Keratinocyte (primary cell): Measurements from ENCODE around the gene SEMA3D. TPM values are rescaled to one million over a fixed set of nuclear protein-coding genes. Genes with fewer than 3 reads are reported as not detected.

Source experiments
- DNase-seq: peaks from one replicate; pipeline ENCODE4 v3.0.0-alpha.2; 2011; ENCODE audit warnings: low read depth, missing footprints, low spot score
- FAIRE-seq: peaks from 2 replicates; lab custom pipeline; 2011; peaks lifted over from hg19 to GRCh38; lab: Jason Lieb, UNC
- H2AFZ ChIP-seq: 2 replicates; pipeline ENCODE4 v1.6.0; 2012; ENCODE audit warnings: low read length, control low read depth, inconsistent platforms; ENCODE audit not compliant: control insufficient read depth
- H3K27ac ChIP-seq: 2 replicates; pipeline ENCODE4 v1.5.1; 2011; ENCODE audit warnings: low read length; ENCODE audit not compliant: control insufficient read depth, insufficient read depth
- H3K27me3 ChIP-seq: 3 replicates; pipeline ENCODE4 v1.6.0; 2011; ENCODE audit warnings: low read length; ENCODE audit not compliant: control insufficient read depth, insufficient read depth; ENCODE audit errors: extremely low read depth
- H3K36me3 ChIP-seq, 2 experiments: 2 replicates in 1 of 2; 3 replicates in 1 of 2; pipeline ENCODE4 v1.5.1; 2011; ENCODE audit warnings: low read length in 2 of 2, mild to moderate bottlenecking in 1 of 2; ENCODE audit not compliant: control insufficient read depth in 2 of 2, insufficient read depth in 2 of 2; ENCODE audit errors: extremely low read depth in 1 of 2
- H3K4me1 ChIP-seq: 3 replicates; pipeline ENCODE4 v1.5.1; 2011; ENCODE audit warnings: low read length; ENCODE audit not compliant: control insufficient read depth, insufficient read depth; ENCODE audit errors: extremely low read depth
- H3K4me2 ChIP-seq: 3 replicates; pipeline ENCODE4 v1.6.0; 2011; ENCODE audit warnings: low read depth, low read length; ENCODE audit not compliant: control insufficient read depth, insufficient read depth; ENCODE audit errors: extremely low read depth
- H3K4me3 ChIP-seq, 3 experiments: fragments of 200-600 bp in 1 of 3; sonication (generic) in 1 of 3; 2 replicates in 2 of 3; 3 replicates in 1 of 3; pipeline ENCODE4 v1.5.1; 2011 to 2016; ENCODE audit warnings: low read length in 3 of 3, mild to moderate bottlenecking in 3 of 3, control low read depth in 2 of 3, inconsistent platforms in 1 of 3, low read depth in 1 of 3, mixed read lengths in 1 of 3, mixed run types in 1 of 3, moderate library complexity in 1 of 3; ENCODE audit not compliant: control insufficient read depth in 2 of 3, insufficient read depth in 2 of 3; ENCODE audit errors: extremely low read depth in 1 of 3
- H3K79me2 ChIP-seq: 2 replicates; pipeline ENCODE4 v1.6.0; 2012; ENCODE audit warnings: low read length; ENCODE audit not compliant: control insufficient read depth, insufficient read depth
- H3K9ac ChIP-seq: 3 replicates; pipeline ENCODE4 v1.6.0; 2011; ENCODE audit warnings: low read length; ENCODE audit not compliant: control insufficient read depth, insufficient read depth; ENCODE audit errors: extremely low read depth
- H3K9me1 ChIP-seq: 3 replicates; pipeline ENCODE4 v1.6.0; 2011; ENCODE audit warnings: low read length; ENCODE audit not compliant: control insufficient read depth, insufficient read depth; ENCODE audit errors: extremely low read depth
- H3K9me3 ChIP-seq: 2 replicates; pipeline ENCODE4 v1.5.1; 2012; ENCODE audit warnings: low read depth, low read length; ENCODE audit not compliant: control insufficient read depth
- H4K20me1 ChIP-seq: 3 replicates; pipeline ENCODE4 v1.6.0; 2011; ENCODE audit warnings: low read length; ENCODE audit not compliant: control insufficient read depth, insufficient read depth; ENCODE audit errors: extremely low read depth
- CTCF ChIP-seq, 3 experiments: IDR thresholded peaks in 1 of 3; conservative IDR thresholded peaks in 1 of 3; optimal IDR thresholded peaks in 1 of 3; 2 replicates in 2 of 3; 3 replicates in 1 of 3; pipeline versions ENCODE3 to v1.5.1; 2011; ENCODE audit warnings: low read length in 3 of 3, mild to moderate bottlenecking in 3 of 3, moderate library complexity in 2 of 3, control low read depth in 1 of 3, inconsistent platforms in 1 of 3; ENCODE audit not compliant: insufficient read depth in 2 of 3; ENCODE audit errors: extremely low read depth in 1 of 3
- EZH2 ChIP-seq: IDR thresholded peaks from one replicate; pipeline ENCODE4 v1.6.1; 2012; ENCODE audit warnings: inconsistent platforms, mild to moderate bottlenecking, low read length, moderate library complexity
- dilution Hi-C: fragments of 300-500 bp; cut with MboI; formaldehyde crosslinking; loops from one replicate; pipeline ENCODE4 v1.7.0; 2020; ENCODE audit warnings: low sequenced_read_pairs; ENCODE audit not compliant: extremely low pct_ligation_motif_present
- polyA plus RNA-seq, 5 experiments: library from polyadenylated mRNA; depleted of rRNA in 3 of 5; stranded (reverse) in 3 of 5; stranded (forward) in 1 of 5; unstranded in 1 of 5; fragments of >200 nt; gene quantifications; 1 replicate in 1 of 5; 2 replicates in 3 of 5; 3 replicates in 1 of 5; pipeline versions ENCODE4 v1.2.1 to v1.2.3, GENCODE V29; 2011 to 2012; ENCODE audit warnings: missing spikeins in 2 of 5, low read depth in 1 of 5, low replicate concordance in 1 of 5

SEMA3D gene
- polyA plus RNA-seq, 1 donor (not counting 4 experiments of a cell fraction or from before 2014, with no cell fraction given), result 5.2 TPM

- DNase-seq, result no peak
- Histone ChIP-seq H2AFZ (no peak overlapping the region), H3K9me1 (no peaks in the 10 kb centered on the region), H3K9ac (no peak overlapping the region), H3K4me3 (no peak overlapping the region), H3K36me3 (no peaks in the 10 kb centered on the region), H3K27ac (no peak overlapping the region), H3K79me2 (no peaks in the 10 kb centered on the region), H3K27me3 (no peaks in the 10 kb centered on the region), H4K20me1 (no peaks in the 10 kb centered on the region), H3K9me3 (no peaks in the 10 kb centered on the region), H3K4me1 (no peaks in the 10 kb centered on the region), H3K4me2 (no peak overlapping the region)
- dilution Hi-C loops, result no loop called here
- TF ChIP-seq EZH2 (no peak), CTCF (optimal IDR thresholded peaks at IDR 0.05 in 1 of 3, IDR thresholded peaks at IDR 0.05 in 1 of 3, conservative IDR thresholded peaks at IDR 0.05 in 1 of 3; ENCODE audit: extremely low read depth in 1 of 3, insufficient read depth in 2 of 3, low read length in 3 of 3) (no peak)
- no peak for FAIRE-seq
Measured at GRCh38 chr7:85205754-85206153, 18.9 kb upstream of the SEMA3D start.

- Histone ChIP-seq H3K9me3 (no peaks in the 10 kb centered on the region), H3K27ac (no peak overlapping the region), H3K9ac (no peak overlapping the region), H3K79me2 (no peaks in the 10 kb centered on the region), H3K9me1 (no peaks in the 10 kb centered on the region), H3K4me1 (no peaks in the 10 kb centered on the region), H2AFZ (no peak overlapping the region), H3K36me3 (no peaks in the 10 kb centered on the region), H3K4me2 (no peak overlapping the region), H3K4me3 (no peak overlapping the region), H4K20me1 (no peaks in the 10 kb centered on the region), H3K27me3 (no peaks in the 10 kb centered on the region)
- no peak for FAIRE-seq
- dilution Hi-C loops, result no loop called here
- TF ChIP-seq CTCF (optimal IDR thresholded peaks at IDR 0.05 in 1 of 3, IDR thresholded peaks at IDR 0.05 in 1 of 3, conservative IDR thresholded peaks at IDR 0.05 in 1 of 3; ENCODE audit: extremely low read depth in 1 of 3, insufficient read depth in 2 of 3, low read length in 3 of 3) (no peak), EZH2 (no peak)
- no peak for DNase-seq
Measured at GRCh38 chr7:85204496-85204895, 17.6 kb upstream of the SEMA3D start.
